ENCODE measurements around the gene CYTIP.

Gene CYTIP

DNA sequence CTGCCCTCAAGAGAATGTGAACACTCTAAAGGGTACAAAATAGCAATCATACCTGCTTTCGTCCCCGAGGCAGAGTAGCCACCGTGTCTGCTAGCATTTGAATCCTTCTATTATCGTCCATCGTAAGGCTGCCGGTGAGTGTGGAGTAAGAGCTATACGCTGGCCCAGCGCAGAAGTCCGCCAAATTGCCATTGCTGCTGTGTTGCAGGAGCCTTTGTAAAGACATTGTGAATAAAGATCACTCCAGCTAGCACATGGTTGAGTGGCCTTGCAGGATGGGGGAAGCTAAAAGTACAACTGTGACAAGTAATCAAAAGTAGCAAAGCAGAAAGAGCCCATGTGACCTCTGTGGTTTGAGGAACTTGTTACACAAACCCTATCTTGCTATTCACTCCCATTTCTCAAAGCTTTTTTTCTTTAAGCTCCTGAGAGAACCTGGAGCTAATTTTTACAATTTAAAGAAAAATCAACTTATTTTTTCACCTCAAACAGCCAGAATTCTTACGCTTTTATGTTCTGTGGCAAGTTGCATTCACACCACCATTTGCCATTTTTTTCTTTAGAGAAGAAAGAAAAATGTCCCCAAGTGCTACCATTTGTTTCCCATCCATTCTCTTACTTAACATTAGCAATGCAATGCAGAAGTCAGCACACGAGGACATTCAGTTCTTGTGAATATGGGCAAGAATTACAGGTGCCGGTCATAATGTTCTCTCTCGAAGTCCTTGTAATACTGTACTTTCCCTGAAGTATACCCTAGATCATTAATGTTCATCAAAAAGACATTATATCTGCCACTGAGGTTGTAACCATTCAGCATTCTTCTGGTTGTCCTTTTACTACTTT lies at the start of gene CYTIP:
Gene CYTIP, minus strand, starts transcription at position 295 of the 846 bp plus-strand sequence. Its CDS starts 69 bp downstream, at position 226.
- DNase-seq: peak; percentile 88

DNA sequence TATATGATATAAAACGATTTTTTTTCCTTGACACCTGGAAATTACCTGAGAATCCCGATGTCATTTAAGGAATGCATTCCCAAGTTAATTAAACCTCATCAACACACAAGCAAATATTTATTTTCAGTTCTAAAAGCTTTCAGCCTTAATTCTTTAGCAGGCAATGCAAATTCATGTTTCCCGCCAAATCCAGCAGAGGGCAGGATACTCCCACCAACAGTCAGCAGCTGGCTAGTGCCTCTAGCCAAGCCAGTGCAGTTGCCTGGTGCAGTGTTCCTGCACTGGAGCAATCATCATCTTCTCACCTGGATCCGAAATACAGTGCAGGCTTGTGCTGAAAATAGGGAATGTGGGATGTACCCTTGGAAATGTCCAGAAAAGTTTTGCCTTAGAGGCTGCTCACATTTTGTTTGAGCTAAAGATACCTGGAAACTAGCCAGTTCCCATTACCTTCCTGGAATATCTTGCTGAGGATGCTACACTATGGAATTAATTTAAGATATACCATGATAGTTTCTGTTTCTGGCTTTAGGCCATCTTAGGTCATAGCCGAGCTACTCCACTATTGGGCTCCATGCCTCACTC lies 48.4 kb upstream of the CYTIP start:
- peak; percentile 80 for DNase-seq

DNA sequence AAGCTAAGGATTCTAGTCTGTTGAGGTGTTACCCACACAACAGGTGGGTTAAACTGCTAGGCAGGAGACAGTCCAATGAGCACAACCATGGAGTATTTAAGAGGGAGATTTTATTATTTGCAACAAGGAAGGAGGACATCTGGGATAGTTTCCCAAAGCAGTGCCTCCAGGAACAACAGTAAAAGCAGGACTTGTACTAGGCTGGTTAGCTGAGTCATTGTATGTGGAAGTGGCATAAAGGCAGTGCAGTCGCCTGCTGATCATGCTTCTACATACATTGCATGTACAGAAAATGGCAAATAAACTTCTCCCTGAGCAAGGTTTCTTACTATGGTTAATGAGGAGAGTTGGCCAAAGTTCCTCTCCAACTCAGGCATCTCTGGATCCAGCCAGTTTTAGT lies 46.1 kb upstream of the CYTIP start:
- DNase-seq: no peak

DNA sequence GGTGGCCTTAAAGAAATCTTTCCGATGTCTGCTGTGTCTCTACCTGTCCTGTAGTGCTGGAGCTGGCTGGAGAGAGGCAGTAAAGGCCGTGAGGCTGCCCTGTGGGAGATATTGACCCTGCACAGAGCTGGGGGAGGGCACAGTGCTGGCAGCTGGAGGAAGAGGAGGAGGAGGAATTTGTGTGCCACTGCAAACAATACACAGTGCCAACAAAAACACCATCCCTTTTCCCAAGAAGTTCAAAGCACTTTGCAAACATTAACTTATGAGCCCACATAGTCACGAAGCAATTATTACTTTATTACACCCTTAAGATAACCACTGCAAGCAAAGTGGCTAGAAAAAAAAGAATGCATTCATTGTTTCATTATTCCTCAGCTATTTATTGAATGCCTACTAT lies 45.0 kb upstream of the CYTIP start:
- DNase-seq: no peak

DNA sequence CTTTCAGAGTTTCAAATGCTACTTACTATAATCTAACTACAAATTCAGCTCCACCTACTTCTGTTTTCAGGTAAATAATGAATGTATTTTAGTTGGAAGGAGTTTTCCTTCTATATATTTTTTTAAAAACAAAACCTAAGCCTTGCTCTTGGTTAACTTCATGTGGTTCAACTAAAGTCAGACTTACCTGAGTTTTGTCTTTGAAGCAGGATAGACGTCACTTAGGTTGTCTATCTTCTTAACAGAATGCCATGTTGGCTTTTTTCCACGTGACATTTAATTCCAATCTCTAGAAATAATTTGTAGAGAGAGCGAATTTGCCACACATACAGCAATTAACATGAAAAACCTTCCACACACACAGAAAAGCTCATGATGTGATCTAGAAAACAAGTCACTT lies 43.9 kb upstream of the CYTIP start:
- no peak for DNase-seq

DNA sequence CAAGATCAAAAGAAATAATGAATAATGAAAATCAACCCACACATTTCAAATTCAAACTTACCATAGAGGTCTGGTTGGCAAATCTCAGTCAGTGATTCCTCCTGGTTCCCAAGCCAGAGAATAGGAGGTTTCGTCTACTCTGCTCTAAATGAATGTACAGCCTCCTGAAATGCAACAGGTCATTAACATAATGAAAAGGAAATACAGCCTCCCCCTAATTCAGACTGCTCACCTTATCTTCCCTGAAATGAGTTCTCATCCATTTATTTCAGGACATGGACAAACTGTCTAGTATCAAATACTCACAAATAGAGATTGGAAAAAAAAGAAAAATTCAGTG lies 43.4 kb upstream of the CYTIP start:
- DNase-seq: no peak

DNA sequence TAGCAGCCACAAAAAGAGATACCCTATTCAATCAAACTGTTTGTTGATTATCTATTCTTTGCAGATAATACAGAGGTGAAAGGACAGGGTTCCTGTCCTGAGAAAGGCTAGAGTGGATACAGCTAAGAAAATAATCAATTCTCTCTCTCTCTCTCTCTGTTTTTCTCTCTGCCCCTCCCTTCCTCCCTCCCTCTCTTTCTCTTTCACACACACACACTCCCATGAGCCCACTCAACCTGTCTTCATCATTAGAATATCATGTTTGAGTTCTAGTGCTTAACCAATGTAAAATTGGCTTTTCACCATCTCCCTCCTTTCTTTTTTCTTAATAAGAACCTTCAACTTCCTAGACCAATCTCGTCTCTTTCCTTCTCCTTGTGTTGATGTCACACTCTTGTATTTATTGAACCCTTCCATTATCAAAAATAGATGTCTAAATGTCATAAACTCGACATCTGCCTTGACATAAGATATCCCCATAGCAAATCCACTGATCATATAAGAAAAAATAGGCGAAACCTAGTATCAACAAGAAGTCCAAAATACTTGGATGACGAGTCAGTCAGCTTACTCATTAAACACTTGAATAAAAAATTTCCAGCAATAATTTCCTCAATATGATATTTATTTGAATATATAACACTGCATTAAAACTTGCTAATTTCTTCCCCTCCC lies 42.8 kb upstream of the CYTIP start:
- DNase-seq: no peak

DNA sequence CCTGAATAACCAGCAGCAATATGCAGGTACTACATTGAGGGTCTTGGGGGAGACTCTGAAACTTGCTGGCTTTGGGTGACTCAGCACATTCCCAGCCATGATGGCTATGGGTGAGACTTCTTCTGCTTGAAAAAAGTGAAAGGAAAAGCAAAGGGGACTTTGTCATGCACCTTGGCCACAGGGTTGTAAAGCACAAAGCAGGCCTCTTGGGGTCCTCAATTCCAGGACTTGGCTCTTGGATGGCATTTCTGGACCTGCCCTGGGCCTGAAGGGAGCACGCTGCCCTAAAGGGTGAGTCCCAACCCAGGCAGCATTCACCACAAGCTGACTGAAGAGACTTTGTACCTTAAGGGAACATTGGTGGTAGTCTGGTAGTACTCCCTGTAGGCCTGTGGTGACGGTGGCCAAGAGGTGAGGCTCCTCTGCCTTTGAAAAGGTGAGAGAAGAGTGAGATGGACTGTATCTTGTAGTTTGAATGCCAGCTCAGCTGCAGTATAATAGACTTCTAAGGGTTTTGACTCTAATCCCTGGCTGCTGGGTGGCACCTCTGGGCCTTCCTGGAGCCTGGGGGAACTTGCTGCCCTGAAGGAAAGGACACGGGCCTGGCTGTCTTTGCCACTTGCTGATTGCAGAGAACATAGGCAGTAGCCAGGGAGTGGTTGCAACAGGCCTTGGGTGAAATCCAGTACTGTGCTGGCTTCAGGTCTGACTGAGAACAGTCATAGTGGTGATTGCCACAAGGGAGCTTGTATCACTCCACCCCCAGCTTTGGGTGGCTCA lies 36.5 kb upstream of the CYTIP start:
- peak; percentile 74 for DNase-seq

DNA sequence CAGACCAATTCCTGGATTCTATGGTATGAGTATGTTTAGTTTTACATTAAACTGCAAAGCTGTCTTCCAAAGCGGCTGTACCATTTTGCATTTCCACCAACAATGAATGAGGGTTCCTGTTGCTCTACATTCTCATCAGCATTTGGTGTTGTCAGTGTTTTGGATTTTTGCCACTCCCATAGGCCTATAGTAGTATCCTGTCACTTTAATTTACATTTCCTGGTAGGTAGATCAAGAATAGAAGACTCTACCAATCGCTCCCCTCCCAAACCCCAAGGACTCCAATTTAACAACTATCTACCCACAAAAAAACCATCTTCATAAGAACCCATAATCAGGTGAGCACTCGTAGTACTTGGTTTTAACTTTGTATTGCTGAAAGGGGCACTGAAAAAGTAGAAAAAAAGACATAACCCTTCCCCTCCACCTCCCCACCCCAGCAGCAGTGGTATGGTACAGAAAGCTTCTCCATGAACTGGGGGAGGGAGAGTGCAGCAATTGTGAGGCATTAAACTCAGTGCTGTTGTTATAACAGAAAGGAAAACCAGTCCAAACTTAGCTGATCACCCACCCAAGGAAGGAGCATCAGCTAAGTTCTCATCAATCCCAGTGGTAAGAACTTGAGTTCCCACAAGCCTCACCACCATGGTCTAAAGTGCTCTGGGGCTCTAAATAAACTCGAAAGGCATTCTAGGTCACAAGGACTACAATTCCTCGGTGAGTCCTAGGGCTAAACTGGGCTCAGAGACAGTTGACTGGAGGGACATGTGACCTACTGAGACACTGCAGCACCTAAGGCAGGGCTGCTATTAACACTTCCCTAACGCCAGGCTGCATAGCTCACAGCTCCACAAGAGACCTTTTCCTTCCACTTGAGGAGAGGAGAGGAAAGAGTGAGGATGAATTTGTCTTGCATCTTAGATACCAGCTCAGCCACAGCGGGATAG lies 35.5 kb upstream of the CYTIP start:
- DNase-seq: no peak

DNA sequence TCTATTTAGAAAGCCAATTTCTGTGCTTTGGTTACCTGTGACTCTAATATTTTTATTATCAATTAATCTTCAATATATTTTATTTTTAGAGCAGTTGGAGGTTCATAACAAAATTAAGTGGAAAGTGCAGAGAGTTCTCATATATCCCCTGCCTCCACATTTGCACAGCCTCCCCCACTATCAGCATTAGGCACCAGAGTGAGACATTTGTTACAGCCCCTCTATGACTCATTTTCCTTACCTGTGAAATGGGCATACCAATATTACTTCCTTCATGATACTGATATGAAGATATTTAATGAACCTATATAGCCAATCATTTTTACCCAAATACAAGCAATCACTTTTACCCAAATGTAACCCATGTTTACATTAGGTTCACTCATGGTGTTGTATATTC lies 34.0 kb upstream of the CYTIP start:
- no peak for DNase-seq

DNA sequence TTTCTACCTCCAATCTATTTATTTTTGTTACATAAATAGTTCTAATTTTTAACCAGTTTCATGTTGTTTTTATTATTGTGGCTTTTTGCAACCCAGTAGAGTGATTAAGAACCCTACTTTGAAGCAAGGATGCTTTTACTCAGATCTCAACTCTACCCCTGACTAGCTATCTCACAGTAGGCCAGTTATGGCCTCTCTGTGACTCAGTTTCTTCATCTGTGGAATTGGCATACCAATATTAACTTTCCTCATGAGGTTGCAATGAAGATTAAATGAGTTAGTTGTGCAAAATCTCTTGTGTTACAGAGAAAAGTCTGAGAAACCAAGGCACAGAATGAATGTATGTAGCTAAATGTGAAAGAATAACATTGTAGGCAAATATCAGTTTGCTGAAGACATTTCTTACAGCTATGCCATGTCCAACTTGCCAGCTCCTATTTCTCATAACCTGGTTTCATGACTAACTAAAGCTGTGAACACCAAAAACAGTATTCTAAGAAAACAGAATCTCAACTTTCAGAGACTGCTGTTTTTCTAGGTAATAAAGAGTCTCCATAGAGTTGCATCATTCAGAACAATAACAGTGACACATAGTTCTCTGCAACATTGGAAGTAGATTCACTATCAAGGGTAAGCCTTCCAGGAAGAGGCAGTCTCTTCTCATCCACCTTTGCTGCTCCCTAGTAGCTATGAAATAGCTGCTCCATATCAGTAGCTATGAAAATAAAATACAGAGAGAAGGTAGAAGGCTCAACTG lies 33.2 kb upstream of the CYTIP start:
- DNase-seq: no peak

DNA sequence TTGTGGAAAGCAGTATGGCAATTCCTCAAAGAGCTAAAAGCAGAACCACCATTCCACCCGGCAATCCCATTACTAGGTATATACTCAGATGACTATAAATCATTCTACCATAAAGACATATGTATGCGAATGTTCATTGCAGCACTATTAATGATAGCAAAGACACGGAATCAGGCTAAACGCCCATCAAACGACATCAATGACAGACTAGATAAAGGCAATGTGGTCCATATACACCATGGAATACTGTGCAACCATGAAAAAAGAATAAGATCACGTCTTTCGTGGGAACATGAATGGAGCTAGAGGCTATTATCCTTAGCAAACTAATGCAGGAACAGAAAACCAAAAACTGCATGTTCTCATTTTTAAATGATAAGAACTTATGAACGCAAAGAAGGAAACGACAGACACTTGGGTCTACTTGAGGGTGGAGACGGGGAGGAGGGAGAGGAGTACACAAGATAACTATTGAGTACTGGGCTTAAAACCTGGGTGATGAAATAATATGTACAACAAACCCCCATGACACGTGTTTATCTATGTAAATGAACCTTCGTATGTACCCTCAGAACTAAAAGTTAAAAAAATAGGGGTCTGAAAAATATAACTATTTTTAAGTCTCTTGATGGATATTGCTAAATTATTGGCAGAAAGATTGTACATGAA lies 32.0 kb upstream of the CYTIP start:
- DNase-seq: no peak

DNA sequence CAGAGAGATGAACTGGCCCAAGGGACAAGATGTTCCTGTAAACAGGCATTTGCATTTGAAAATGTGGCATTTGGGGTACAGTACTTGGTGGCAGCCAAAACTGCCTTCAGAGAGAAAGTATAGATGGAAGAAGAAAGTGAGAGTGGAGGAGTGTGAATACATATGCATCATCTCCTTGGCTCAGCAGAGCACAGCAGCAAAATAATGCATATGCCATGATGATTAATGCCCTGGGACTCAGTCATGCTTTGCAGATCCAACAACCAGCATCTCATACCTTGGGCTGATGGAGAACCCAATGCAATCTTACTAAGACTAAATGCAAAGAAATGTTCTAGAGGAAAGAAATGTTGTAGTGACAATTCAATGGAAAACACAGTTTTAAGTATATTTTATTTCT lies 29.7 kb upstream of the CYTIP start:
- no peak for DNase-seq

DNA sequence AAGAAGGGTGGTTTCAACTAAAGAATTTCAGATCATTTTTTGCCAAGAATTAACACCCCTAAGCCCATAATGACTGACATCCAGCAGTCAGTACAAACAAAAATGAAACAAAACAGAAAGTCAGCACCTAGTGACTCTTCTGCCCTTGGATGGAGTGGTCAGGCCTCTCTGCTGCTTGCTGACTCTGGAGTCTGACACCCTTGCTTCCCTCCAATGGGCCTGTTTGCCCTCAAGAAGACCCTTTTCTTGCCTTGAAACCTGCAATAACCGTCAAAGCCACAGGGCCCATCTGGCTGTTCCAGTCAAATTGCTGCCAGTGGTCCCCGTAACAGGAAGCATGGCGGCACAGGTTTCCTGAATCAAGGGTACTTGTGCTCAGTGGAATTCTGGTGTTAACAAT lies 27.2 kb upstream of the CYTIP start:
- no peak for DNase-seq

DNA sequence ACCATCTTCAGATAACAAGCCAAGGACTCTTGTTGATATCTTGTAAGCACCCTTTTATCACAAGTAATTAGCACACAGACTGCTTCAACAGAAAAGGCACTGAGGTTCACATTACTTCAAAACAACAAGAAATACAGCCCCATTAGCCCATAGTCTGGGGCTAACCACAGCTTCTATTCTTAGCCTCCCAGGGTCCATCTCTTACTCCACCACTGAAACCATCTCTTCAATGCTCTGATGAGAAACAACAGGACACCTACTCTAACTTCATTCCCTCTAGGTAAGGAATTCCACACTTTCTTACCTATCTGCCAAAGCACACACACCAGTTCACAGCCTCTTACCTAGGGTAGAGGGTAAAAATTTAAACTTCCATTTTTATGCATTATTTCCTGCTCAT lies 26.4 kb upstream of the CYTIP start:
- no peak for DNase-seq

DNA sequence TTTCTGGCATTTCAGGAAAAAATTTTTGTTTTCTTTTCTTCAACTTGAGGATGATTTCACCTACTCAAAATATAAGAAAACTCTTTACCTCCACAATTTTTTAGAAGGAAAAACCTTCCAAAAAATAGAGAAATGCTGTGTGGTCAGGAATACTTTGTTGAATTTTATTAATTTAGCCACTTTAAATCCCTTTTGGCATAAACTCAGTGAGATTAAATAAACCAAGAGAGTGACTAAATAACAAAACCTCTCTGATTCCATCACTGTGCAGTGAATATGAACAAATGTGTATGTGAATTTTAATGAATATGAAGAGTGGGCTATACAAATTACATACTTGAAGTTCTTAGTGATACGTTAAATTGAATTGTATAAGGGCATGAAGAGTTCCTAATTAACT lies 25.8 kb upstream of the CYTIP start:
- DNase-seq: no peak

DNA sequence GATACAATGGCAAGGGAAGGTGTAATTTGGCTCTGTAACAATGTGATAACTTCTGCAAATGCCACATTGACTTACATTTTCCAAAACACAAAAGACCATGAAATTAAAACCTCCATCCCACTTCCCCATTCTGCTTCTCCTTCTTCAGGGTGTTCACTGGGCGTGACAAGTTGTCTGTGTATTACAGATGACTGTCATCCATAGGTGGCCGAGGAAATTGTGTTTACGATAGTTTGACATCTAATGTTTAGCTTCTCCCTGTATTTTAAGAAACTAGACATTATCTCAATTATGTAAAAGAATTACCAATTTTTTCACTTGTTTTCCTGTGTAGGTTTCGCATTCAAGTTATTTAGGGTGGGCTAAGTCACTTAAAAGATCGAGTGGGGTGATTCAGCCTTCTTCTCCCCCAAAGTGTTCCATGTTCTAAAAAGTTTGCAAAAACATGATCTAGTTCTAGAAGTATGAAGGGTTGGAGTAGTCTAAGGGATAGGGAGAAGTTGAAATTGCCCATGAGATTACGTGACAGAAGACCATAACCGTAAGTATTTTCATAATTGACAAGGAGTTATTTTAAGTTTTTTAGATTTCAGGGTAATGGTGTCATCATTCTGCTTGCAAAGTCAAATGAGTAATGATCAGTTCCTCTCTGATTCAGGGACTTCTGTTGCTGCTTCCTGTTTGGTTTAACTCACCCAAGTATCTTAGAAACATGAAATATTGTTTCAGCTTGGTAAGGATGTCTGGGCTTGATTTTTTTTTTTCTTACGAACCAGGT lies 25.2 kb upstream of the CYTIP start:
- no peak for DNase-seq

DNA sequence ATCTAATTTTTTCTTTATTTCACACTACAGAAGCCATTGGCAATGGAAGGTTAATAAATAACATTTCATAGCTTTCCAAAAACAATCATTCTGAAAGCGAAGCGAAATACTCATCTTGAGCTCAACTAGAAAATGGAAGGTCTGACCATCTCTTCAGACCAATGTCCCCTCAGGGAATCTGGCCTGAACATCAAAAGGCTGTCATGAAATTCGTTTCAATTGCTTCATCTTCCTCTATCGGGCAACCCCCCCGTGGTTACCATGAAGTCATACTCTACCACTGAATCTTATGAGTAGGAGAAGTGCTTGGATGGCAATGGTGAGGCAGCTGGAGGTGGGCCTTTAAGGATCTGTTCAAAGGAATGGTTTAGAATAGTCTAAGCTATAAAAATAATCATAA lies 22.9 kb upstream of the CYTIP start:
- no peak for DNase-seq

DNA sequence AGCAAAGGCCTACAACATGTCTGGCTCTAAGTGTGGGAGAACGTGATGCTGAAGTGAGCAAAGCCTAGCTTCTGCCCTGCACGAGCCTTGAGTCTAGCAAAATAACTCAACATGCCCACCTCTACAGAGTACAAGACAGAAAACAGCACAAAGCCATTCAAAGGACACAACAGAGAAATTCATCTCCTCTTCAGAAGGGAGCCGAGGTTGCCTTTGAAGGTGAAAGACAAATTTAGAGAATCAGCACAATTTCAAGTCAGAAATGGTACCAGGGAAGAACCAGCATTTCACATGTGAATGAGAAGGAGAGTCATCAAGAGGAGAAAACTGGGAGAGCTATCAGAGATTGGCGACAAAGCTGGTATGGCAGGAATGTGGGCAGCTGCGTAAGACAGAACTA lies 21.7 kb upstream of the CYTIP start:
- DNase-seq: no peak

DNA sequence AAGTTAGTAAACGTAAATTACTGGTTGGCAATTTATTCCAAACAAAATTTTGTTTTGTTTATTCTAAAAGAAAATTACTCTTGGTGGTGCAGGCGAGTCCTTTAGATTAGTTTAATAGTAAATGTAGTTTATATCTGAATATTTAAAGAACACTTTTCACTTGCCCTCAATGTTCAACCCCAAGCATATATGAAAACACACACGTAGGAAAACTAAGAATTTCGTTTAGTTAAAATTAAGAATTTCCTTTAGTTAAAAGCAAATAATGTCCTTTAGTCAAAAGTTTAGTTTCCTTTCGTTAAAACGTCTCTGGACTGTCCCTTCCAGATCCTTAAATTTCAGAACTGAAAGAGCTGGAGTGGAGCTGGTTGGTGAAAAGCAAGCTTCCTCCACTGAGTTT lies 19.1 kb upstream of the CYTIP start:
- no peak for DNase-seq
